HCT116 (cell line): ENCODE measurements around the gene NCKAP5. TPM values are rescaled to one million over a fixed set of nuclear protein-coding genes. Genes with fewer than 3 reads are reported as not detected.

Source experiments
- ATAC-seq: fragments of 200-7000 bp; cut with Tn5 transposase; 2 replicates; pipeline ENCODE4 v1.9.1; 2020; ENCODE audit warnings: mild to moderate bottlenecking, moderate library complexity
- BruUV-seq: library from RNA; stranded (reverse); fragments of 400-500 nt; replicated peaks from 2 replicates; lab custom pipeline; 2021; lab: Mats Ljungman, UMichigan
- CTCF ChIA-PET: fragments of 300-600 bp; sonication (Branson Sonifier 250); formaldehyde crosslinking; loops from one replicate; lab custom pipeline; 2021; ENCODE audit warnings: antibody characterized with exemption; lab: Charles Lee
- POLR2A ChIA-PET: fragments of 300-600, 350-600 bp; sonication (Branson Sonifier 250); formaldehyde crosslinking; loops from one replicate; lab custom pipeline; 2021; ENCODE audit warnings: antibody characterized with exemption; lab: Charles Lee
- RAD21 ChIA-PET, 2 experiments: fragments of 300-600 bp; sonication (Branson Sonifier 250); formaldehyde crosslinking; loops; one replicate each; lab custom pipeline; 2023; ENCODE audit warnings: low total read pairs in 2 of 2; ENCODE audit not compliant: uncharacterized antibody in 2 of 2, unreplicated experiment in 2 of 2, low non-redundant PET in 1 of 2; lab: Charles Lee
- DNase-seq: peaks from one replicate; pipeline ENCODE4 v3.0.0-alpha.2; 2010; ENCODE audit warnings: low read depth, low spot score
- H2AFZ ChIP-seq: fragments of 200-600 bp; shearing (Covaris generic), sonication (generic); 2 replicates; pipeline ENCODE4 v1.6.1; 2017; ENCODE audit warnings: low read depth, mixed run types, mixed read lengths, antibody characterized with exemption, low read length; ENCODE audit not compliant: poor library complexity, severe bottlenecking
- H3K27ac ChIP-seq: 2 replicates; pipeline ENCODE4 v1.5.1; 2012; ENCODE audit warnings: low read depth, low read length
- H3K27me3 ChIP-seq: fragments of 200-600 bp; sonication (generic); 2 replicates; pipeline ENCODE4 v1.6.1; 2016; ENCODE audit warnings: mixed run types, low read length, mixed read lengths; ENCODE audit not compliant: insufficient read depth
- H3K36me3 ChIP-seq, 2 experiments: fragments of 200-500 bp in 1 of 2; fragments of 200-600 bp in 1 of 2; sonication (Bioruptor generic) in 1 of 2; sonication (generic) in 1 of 2; 2 replicates each; pipeline versions ENCODE4 v1.5.1 to v1.6.1; 2014 to 2016; ENCODE audit warnings: low read length in 2 of 2, inconsistent platforms in 1 of 2, mixed read lengths in 1 of 2, mixed run types in 1 of 2; ENCODE audit not compliant: insufficient read depth in 2 of 2, control insufficient read depth in 1 of 2
- H3K4me1 ChIP-seq, 2 experiments: fragments of 200-600 bp in 1 of 2; sonication (generic) in 1 of 2; 2 replicates each; pipeline versions ENCODE4 v1.5.1 to v1.6.1; 2012 to 2017; ENCODE audit warnings: low read length in 2 of 2, inconsistent platforms in 1 of 2, mild to moderate bottlenecking in 1 of 2, mixed read lengths in 1 of 2, mixed run types in 1 of 2, moderate library complexity in 1 of 2; ENCODE audit not compliant: insufficient read depth in 2 of 2, control insufficient read depth in 1 of 2
- H3K4me2 ChIP-seq: fragments of 200-600 bp; sonication (generic); 2 replicates; pipeline ENCODE4 v1.6.1; 2017; ENCODE audit warnings: mixed run types, low read length, mixed read lengths
- H3K4me3 ChIP-seq, 2 experiments: fragments of 200-600 bp in 1 of 2; sonication (generic) in 1 of 2; replicated peaks in 1 of 2; 2 replicates each; pipeline ENCODE4 v1.5.1; 2011 to 2016; ENCODE audit warnings: low read length in 2 of 2, control low read depth in 1 of 2, low read depth in 1 of 2, mild to moderate bottlenecking in 1 of 2, mixed read lengths in 1 of 2, mixed run types in 1 of 2
- H3K79me2 ChIP-seq: fragments of 200-600 bp; sonication (generic); 2 replicates; pipeline ENCODE4 v1.6.1; 2017; ENCODE audit warnings: mild to moderate bottlenecking, mixed run types, low read length, moderate library complexity, mixed read lengths; ENCODE audit not compliant: insufficient read depth
- H3K9ac ChIP-seq: fragments of 200-600 bp; sonication (generic); 2 replicates; pipeline ENCODE4 v1.6.1; 2016; ENCODE audit warnings: low read length, mixed read lengths
- H3K9me2 ChIP-seq: fragments of 200-600 bp; sonication (generic), shearing (Covaris generic); 2 replicates; pipeline ENCODE4 v1.6.1; 2017; ENCODE audit warnings: mixed run types, mild to moderate bottlenecking, moderate library complexity; ENCODE audit not compliant: insufficient read depth
- H3K9me3 ChIP-seq, 2 experiments: fragments of 200-500 bp in 1 of 2; fragments of 200-600 bp in 1 of 2; sonication (Bioruptor generic) in 1 of 2; sonication (generic) in 1 of 2; 2 replicates each; pipeline ENCODE4 v1.6.1; 2014 to 2017; ENCODE audit warnings: low read length in 2 of 2, mixed read lengths in 2 of 2, inconsistent platforms in 1 of 2, low read depth in 1 of 2, mild to moderate bottlenecking in 1 of 2, mixed run types in 1 of 2, moderate library complexity in 1 of 2; ENCODE audit not compliant: control insufficient read depth in 1 of 2, insufficient read depth in 1 of 2
- H4K20me1 ChIP-seq: fragments of 200-600 bp; sonication (generic), shearing (Covaris generic); 2 replicates; pipeline ENCODE4 v1.6.1; 2017; ENCODE audit warnings: mixed run types, mild to moderate bottlenecking, moderate library complexity; ENCODE audit not compliant: insufficient read depth
- ATF3 ChIP-seq: IDR thresholded peaks from 2 replicates; pipeline ENCODE4 v1.6.1; 2012
- EZH2 ChIP-seq: fragments of 200-600 bp; sonication (generic); IDR thresholded peaks from 2 replicates; pipeline ENCODE4 v1.6.1; 2017; ENCODE audit warnings: antibody characterized with exemption, mixed run types
- EZH2phosphoT487 ChIP-seq: fragments of 200-600 bp; IDR thresholded peaks from 2 replicates; pipeline ENCODE4 v1.6.1; 2018; ENCODE audit warnings: antibody characterized with exemption, borderline replicate concordance
- JUND ChIP-seq: IDR thresholded peaks from 2 replicates; pipeline ENCODE4 v1.6.1; 2012
- RAD21 ChIP-seq: IDR thresholded peaks from 2 replicates; pipeline ENCODE4 v1.6.1; 2012; ENCODE audit warnings: low read depth, mild to moderate bottlenecking
- ZNF274 ChIP-seq: fragments of 200-500 bp; sonication (Bioruptor generic); IDR thresholded peaks from 2 replicates; pipeline ENCODE4 v1.6.1; 2014; ENCODE audit warnings: mild to moderate bottlenecking, low read depth, low read length, inconsistent platforms
- intact Hi-C: fragments of 100-400 bp; cut with micrococcal nuclease; formaldehyde crosslinking; loops from 2 replicates; pipeline ENCODE4 v1.10.0; 2022
- total RNA-seq: library from RNA; stranded (reverse); gene quantifications from one replicate; pipeline ENCODE4 v1.2.1, GENCODE V29; 2021; ENCODE audit not compliant: unreplicated experiment
- TF ChIP-seq, protein P1 (sequence below), 3 experiments: fragments of 200-600 bp in 1 of 3; sonication (generic) in 1 of 3; IDR thresholded peaks in 2 of 3; conservative IDR thresholded peaks in 1 of 3; 2 replicates each; pipeline ENCODE4 v1.5.1; 2012 to 2017; ENCODE audit warnings: low read depth in 2 of 3, low read length in 2 of 3, antibody characterized with exemption in 1 of 3, borderline replicate concordance in 1 of 3, control low read depth in 1 of 3, mild to moderate bottlenecking in 1 of 3, mixed read lengths in 1 of 3, mixed run types in 1 of 3, moderate library complexity in 1 of 3; ENCODE audit not compliant: insufficient read depth in 1 of 3
- TF ChIP-seq, protein P2 (sequence below): IDR thresholded peaks from 2 replicates; pipeline ENCODE4 v1.6.1; 2011; ENCODE audit warnings: mild to moderate bottlenecking, low read length, moderate library complexity; ENCODE audit not compliant: insufficient replicate concordance; ENCODE audit errors: extremely low read depth

Gene NCKAP5
- total RNA-seq, 1 experiment from 2014 or later: 0.30 TPM

- TF ChIP-seq EZH2phosphoT487 (no peak), EZH2 (no peak)
- TF ChIP-seq, all 23 proteins: peak for 0
Measured at GRCh38 chr2:133518700-133519344, 49.4 kb downstream of the NCKAP5 start (continued).

GRCh38 chr2:133517876-133518275 lies 50.4 kb downstream of the NCKAP5 start:
- H3K9ac ChIP-seq: no peak overlapping the region
- no peak overlapping the region for H2AFZ ChIP-seq
- CTCF ChIA-PET: no interaction called here
- H4K20me1 ChIP-seq: no peaks in the 10 kb centered on the region
- H3K4me1 ChIP-seq: no peaks in the 10 kb centered on the region
- no TSS peak for BruUV-seq
- RAD21 ChIA-PET: no interaction called here
- POLR2A ChIA-PET: no interaction called here
- no peaks in the 10 kb centered on the region for H3K9me3 ChIP-seq
- TF ChIP-seq ATF3: no peak
- TF ChIP-seq JUND: no peak
- no peak for TF ChIP-seq EZH2phosphoT487
- no peak for TF ChIP-seq EZH2
- TF ChIP-seq, protein P1, sequence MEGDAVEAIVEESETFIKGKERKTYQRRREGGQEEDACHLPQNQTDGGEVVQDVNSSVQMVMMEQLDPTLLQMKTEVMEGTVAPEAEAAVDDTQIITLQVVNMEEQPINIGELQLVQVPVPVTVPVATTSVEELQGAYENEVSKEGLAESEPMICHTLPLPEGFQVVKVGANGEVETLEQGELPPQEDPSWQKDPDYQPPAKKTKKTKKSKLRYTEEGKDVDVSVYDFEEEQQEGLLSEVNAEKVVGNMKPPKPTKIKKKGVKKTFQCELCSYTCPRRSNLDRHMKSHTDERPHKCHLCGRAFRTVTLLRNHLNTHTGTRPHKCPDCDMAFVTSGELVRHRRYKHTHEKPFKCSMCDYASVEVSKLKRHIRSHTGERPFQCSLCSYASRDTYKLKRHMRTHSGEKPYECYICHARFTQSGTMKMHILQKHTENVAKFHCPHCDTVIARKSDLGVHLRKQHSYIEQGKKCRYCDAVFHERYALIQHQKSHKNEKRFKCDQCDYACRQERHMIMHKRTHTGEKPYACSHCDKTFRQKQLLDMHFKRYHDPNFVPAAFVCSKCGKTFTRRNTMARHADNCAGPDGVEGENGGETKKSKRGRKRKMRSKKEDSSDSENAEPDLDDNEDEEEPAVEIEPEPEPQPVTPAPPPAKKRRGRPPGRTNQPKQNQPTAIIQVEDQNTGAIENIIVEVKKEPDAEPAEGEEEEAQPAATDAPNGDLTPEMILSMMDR (IDR thresholded peaks at IDR 0.05 in 2 of 3, conservative IDR thresholded peaks at IDR 0.05 in 1 of 3; ENCODE audit: borderline replicate concordance in 1 of 3, insufficient read depth in 1 of 3, low read depth in 2 of 3, low read length in 2 of 3): no peak
- TF ChIP-seq, protein P2, sequence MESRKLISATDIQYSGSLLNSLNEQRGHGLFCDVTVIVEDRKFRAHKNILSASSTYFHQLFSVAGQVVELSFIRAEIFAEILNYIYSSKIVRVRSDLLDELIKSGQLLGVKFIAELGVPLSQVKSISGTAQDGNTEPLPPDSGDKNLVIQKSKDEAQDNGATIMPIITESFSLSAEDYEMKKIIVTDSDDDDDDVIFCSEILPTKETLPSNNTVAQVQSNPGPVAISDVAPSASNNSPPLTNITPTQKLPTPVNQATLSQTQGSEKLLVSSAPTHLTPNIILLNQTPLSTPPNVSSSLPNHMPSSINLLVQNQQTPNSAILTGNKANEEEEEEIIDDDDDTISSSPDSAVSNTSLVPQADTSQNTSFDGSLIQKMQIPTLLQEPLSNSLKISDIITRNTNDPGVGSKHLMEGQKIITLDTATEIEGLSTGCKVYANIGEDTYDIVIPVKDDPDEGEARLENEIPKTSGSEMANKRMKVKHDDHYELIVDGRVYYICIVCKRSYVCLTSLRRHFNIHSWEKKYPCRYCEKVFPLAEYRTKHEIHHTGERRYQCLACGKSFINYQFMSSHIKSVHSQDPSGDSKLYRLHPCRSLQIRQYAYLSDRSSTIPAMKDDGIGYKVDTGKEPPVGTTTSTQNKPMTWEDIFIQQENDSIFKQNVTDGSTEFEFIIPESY: no peak
- no peak for TF ChIP-seq ZNF274
- TF ChIP-seq RAD21: no peak
- TF ChIP-seq, all 23 proteins: peak for 0
- Histone ChIP-seq H3K4me2 (no peak overlapping the region), H3K79me2 (no peaks in the 10 kb centered on the region), H3K27me3 (no peaks in the 10 kb centered on the region), H3K9me2 (no peaks in the 10 kb centered on the region), H3K27ac (no peak overlapping the region), H3K36me3 (no peaks in the 10 kb centered on the region), H3K4me3 (no peak overlapping the region)
- no peak for ATAC-seq
- intact Hi-C loops: no loop called here
- no peak for DNase-seq
